ENCODE data around the gene RND1.
"Not testable (repeated sequence)": the region's sequence is repeated elsewhere in the genome, so short reads cannot be mapped to it uniquely, and the experiment has no call there.

RND1 gene

GRCh38 chr12:48865281-48866051 is at the start of gene RND1:
Gene RND1 (minus strand): TSS chr12:48865870. CDS start chr12:48865767, 103 bp downstream.
- Mint-ChIP-seq H3K27ac (peak within 1 kb of the TSS; percentile 92), H3K36me3 (peaks cover 4 to 19% of the 10 kb centered on the region in 2 donors), H3K27me3 (peaks cover 5 to 11% of the 10 kb centered on the region in 2 donors), H3K4me1 (peaks cover 23 to 24% of the 10 kb centered on the region in 2 donors), H3K4me3 (peak within 1 kb of the TSS; percentile 87 to 93), H3K9me3 (no peaks in the 10 kb centered on the region)
- ATAC-seq (replicated peaks): peak; percentile 83 to 88
- peak; percentile 87 for DNase-seq

- Mint-ChIP-seq H3K27me3 (peaks cover 0 to 7% of the 10 kb centered on the region in 2 donors), H3K27ac (no peak overlapping the region), H3K4me3 (no peak overlapping the region), H3K9me3 (no peaks in the 10 kb centered on the region), H3K36me3 (no peaks in the 10 kb centered on the region), H3K4me1 (no peaks in the 10 kb centered on the region)
- DNase-seq (no peak), ATAC-seq (replicated peaks) (no peak)
Measured at GRCh38 chr12:48910196-48910595, 44.5 kb upstream of the RND1 start.

GRCh38 chr12:48909698-48910097 is 44.0 kb upstream of the RND1 start:
- not testable (repeated sequence) for DNase-seq; ATAC-seq (replicated peaks); H3K4me3 Mint-ChIP-seq; H3K4me1 Mint-ChIP-seq; H3K36me3 Mint-ChIP-seq; H3K27ac Mint-ChIP-seq; H3K9me3 Mint-ChIP-seq; H3K27me3 Mint-ChIP-seq

- Mint-ChIP-seq H3K36me3 (no peaks in the 10 kb centered on the region), H3K27me3 (peaks cover 0 to 24% of the 10 kb centered on the region in 2 donors), H3K4me1 (peaks cover 4 to 9% of the 10 kb centered on the region in 2 donors), H3K4me3 (no peak overlapping the region), H3K9me3 (no peaks in the 10 kb centered on the region), H3K27ac (no peak overlapping the region)
- no peak for ATAC-seq (replicated peaks)
- DNase-seq: no peak
Measured at GRCh38 chr12:48907245-48907644, 41.6 kb upstream of the RND1 start.

- Mint-ChIP-seq H3K4me3 (peak overlapping the region; percentile 77 to 79), H3K4me1 (peaks cover 4 to 9% of the 10 kb centered on the region in 2 donors), H3K27ac (peak overlapping the region; percentile 51), H3K9me3 (no peaks in the 10 kb centered on the region), H3K27me3 (peaks cover 0 to 24% of the 10 kb centered on the region in 2 donors), H3K36me3 (no peaks in the 10 kb centered on the region)
- peak; percentile 63 for DNase-seq
- peak; percentile 95 to 97 for ATAC-seq (replicated peaks)
Measured at GRCh38 chr12:48903982-48904411, 38.3 kb upstream of the RND1 start.

- Mint-ChIP-seq H3K27me3 (peaks cover 3 to 28% of the 10 kb centered on the region in 2 donors), H3K36me3 (no peaks in the 10 kb centered on the region), H3K4me3 (peak overlapping the region; percentile 69 to 76), H3K9me3 (no peaks in the 10 kb centered on the region), H3K27ac (peak overlapping the region; percentile 47), H3K4me1 (peaks cover 4 to 9% of the 10 kb centered on the region in 2 donors)
- ATAC-seq (replicated peaks) (no peak), DNase-seq (no peak)
Measured at GRCh38 chr12:48903363-48903981, 37.8 kb upstream of the RND1 start.

- ATAC-seq (replicated peaks) (peak; percentile 42 to 64), DNase-seq (no peak)
- H3K9me3 Mint-ChIP-seq: no peaks in the 10 kb centered on the region
- H3K27ac Mint-ChIP-seq: no peak overlapping the region
- peaks cover 11 to 35% of the 10 kb centered on the region in 2 donors for H3K27me3 Mint-ChIP-seq
- peaks cover 4 to 9% of the 10 kb centered on the region in 2 donors for H3K4me1 Mint-ChIP-seq
- no peak overlapping the region for H3K4me3 Mint-ChIP-seq
- no peaks in the 10 kb centered on the region for H3K36me3 Mint-ChIP-seq
Measured at GRCh38 chr12:48901278-48901677, 35.6 kb upstream of the RND1 start.

- no peaks in the 10 kb centered on the region for H3K36me3 Mint-ChIP-seq
- peaks cover 15 to 33% of the 10 kb centered on the region in 2 donors for H3K27me3 Mint-ChIP-seq
- no peaks in the 10 kb centered on the region for H3K9me3 Mint-ChIP-seq
- peaks cover 4 to 9% of the 10 kb centered on the region in 2 donors for H3K4me1 Mint-ChIP-seq
- no peak overlapping the region for H3K27ac Mint-ChIP-seq
- no peak for ATAC-seq (replicated peaks)
- H3K4me3 Mint-ChIP-seq: no peak overlapping the region
- no peak for DNase-seq
Measured at GRCh38 chr12:48899651-48900050, 34.0 kb upstream of the RND1 start.

GRCh38 chr12:48894271-48894670 is 28.6 kb upstream of the RND1 start:
- Mint-ChIP-seq H3K4me1 (peaks cover 3 to 10% of the 10 kb centered on the region in 2 donors), H3K27me3 (peaks cover 29 to 45% of the 10 kb centered on the region in 2 donors), H3K4me3 (no peak overlapping the region), H3K27ac (no peak overlapping the region), H3K9me3 (no peaks in the 10 kb centered on the region), H3K36me3 (no peaks in the 10 kb centered on the region)
- no peak for DNase-seq
- ATAC-seq (replicated peaks): no peak

- Mint-ChIP-seq H3K27ac (no peak overlapping the region), H3K27me3 (peaks cover 16 to 33% of the 10 kb centered on the region in 2 donors), H3K4me1 (peaks cover 3 to 10% of the 10 kb centered on the region in 2 donors), H3K4me3 (peak overlapping the region in 1 of 2 donors; percentile 5), H3K9me3 (no peaks in the 10 kb centered on the region), H3K36me3 (no peaks in the 10 kb centered on the region)
- peak; percentile 99 for ATAC-seq (replicated peaks)
- peak; percentile 65 for DNase-seq
Measured at GRCh38 chr12:48890657-48891418, 25.2 kb upstream of the RND1 start.

- Mint-ChIP-seq H3K9me3 (no peaks in the 10 kb centered on the region), H3K27me3 (peaks cover 13 to 29% of the 10 kb centered on the region in 2 donors), H3K36me3 (no peaks in the 10 kb centered on the region), H3K27ac (no peak overlapping the region), H3K4me3 (no peak overlapping the region), H3K4me1 (peaks cover 3 to 10% of the 10 kb centered on the region in 2 donors)
- no peak for DNase-seq
- no peak for ATAC-seq (replicated peaks)
Measured at GRCh38 chr12:48889679-48890078, 24.0 kb upstream of the RND1 start.

GRCh38 chr12:48883305-48884161 is 17.9 kb upstream of the RND1 start:
- no peak overlapping the region for H3K27ac Mint-ChIP-seq
- peaks cover 6 to 11% of the 10 kb centered on the region in 2 donors for H3K4me1 Mint-ChIP-seq
- ATAC-seq (replicated peaks) (no peak), DNase-seq (no peak)
- no peak overlapping the region for H3K4me3 Mint-ChIP-seq
- peaks cover 23 to 36% of the 10 kb centered on the region in 2 donors for H3K27me3 Mint-ChIP-seq
- no peaks in the 10 kb centered on the region for H3K9me3 Mint-ChIP-seq
- H3K36me3 Mint-ChIP-seq: no peaks in the 10 kb centered on the region

GRCh38 chr12:48882972-48883304 is 17.3 kb upstream of the RND1 start:
- peaks cover 6 to 11% of the 10 kb centered on the region in 2 donors for H3K4me1 Mint-ChIP-seq
- ATAC-seq (replicated peaks) (no peak), DNase-seq (no peak)
- no peaks in the 10 kb centered on the region for H3K9me3 Mint-ChIP-seq
- no peak overlapping the region for H3K4me3 Mint-ChIP-seq
- H3K27ac Mint-ChIP-seq: no peak overlapping the region
- H3K36me3 Mint-ChIP-seq: no peaks in the 10 kb centered on the region
- H3K27me3 Mint-ChIP-seq: peaks cover 23 to 36% of the 10 kb centered on the region in 2 donors

GRCh38 chr12:48882315-48882687 is 16.6 kb upstream of the RND1 start:
- Mint-ChIP-seq H3K4me1 (peaks cover 6 to 11% of the 10 kb centered on the region in 2 donors), H3K27me3 (peaks cover 23 to 36% of the 10 kb centered on the region in 2 donors), H3K36me3 (no peaks in the 10 kb centered on the region), H3K4me3 (no peak overlapping the region), H3K9me3 (no peaks in the 10 kb centered on the region), H3K27ac (no peak overlapping the region)
- DNase-seq: no peak
- no peak for ATAC-seq (replicated peaks)

Data from stimulated activated naive B cell treated with anti-CD40 and anti-IgM and Interleukin-4, amounts not matched to agents 10 μg/mL and 1 μg/mL and 100 μg/mL, for 72 hours (primary cell).